NT2/D1 (cell line): Measurements from ENCODE around the gene MOB3B.

Source experiments
- DNase-seq: peaks from one replicate; pipeline ENCODE4 v3.0.0-alpha.2; 2011; ENCODE audit warnings: low read depth, low spot score
- H3K27me3 ChIP-seq: 2 replicates; pipeline ENCODE4 v1.6.0; 2011; ENCODE audit warnings: mild to moderate bottlenecking; ENCODE audit not compliant: insufficient read length, insufficient read depth
- H3K36me3 ChIP-seq: 2 replicates; pipeline ENCODE4 v1.6.1; 2011; ENCODE audit warnings: mild to moderate bottlenecking, low read length, mixed read lengths; ENCODE audit not compliant: insufficient read depth, insufficient read length
- H3K4me1 ChIP-seq: 2 replicates; pipeline ENCODE4 v1.5.1; 2011; ENCODE audit not compliant: insufficient read depth, insufficient read length
- H3K4me3 ChIP-seq: 2 replicates; pipeline ENCODE4 v1.5.1; 2011; ENCODE audit warnings: low read depth; ENCODE audit not compliant: insufficient read length
- H3K9ac ChIP-seq: 2 replicates; pipeline ENCODE4 v1.6.0; 2011; ENCODE audit warnings: low read depth; ENCODE audit not compliant: insufficient read length
- H3K9me3 ChIP-seq: 2 replicates; pipeline ENCODE4 v1.5.1; 2011; ENCODE audit warnings: mild to moderate bottlenecking, low read length; ENCODE audit not compliant: insufficient read depth
- SUZ12 ChIP-seq: IDR thresholded peaks from 2 replicates; pipeline ENCODE4 v1.6.1; 2011; ENCODE audit not compliant: insufficient read length, insufficient read depth; ENCODE audit errors: extremely low read depth
- YY1 ChIP-seq: IDR thresholded peaks from 2 replicates; pipeline ENCODE4 v1.6.1; 2011; ENCODE audit not compliant: insufficient read length, insufficient read depth
- ZNF274 ChIP-seq: IDR thresholded peaks from 2 replicates; pipeline ENCODE4 v1.6.1; 2011; ENCODE audit warnings: mild to moderate bottlenecking, low read depth, low read length

The MOB3B gene

GRCh38 chr9:27347889-27348288 is 181.7 kb downstream of the MOB3B start:
- Histone ChIP-seq H3K9me3 (no peaks in the 10 kb centered on the region), H3K36me3 (no peaks in the 10 kb centered on the region), H3K9ac (no peak overlapping the region), H3K27me3 (no peaks in the 10 kb centered on the region), H3K4me3 (no peak overlapping the region), H3K4me1 (no peaks in the 10 kb centered on the region)
- no peak for DNase-seq
- TF ChIP-seq SUZ12 (no peak), YY1 (no peak), ZNF274 (no peak)

- no peak for DNase-seq
Measured at GRCh38 chr9:27344776-27345175, 184.8 kb downstream of the MOB3B start.

GRCh38 chr9:27341545-27342294 is 187.9 kb downstream of the MOB3B start:
- Histone ChIP-seq H3K36me3 (no peaks in the 10 kb centered on the region), H3K4me1 (no peaks in the 10 kb centered on the region), H3K9ac (no peak overlapping the region), H3K27me3 (no peaks in the 10 kb centered on the region), H3K9me3 (peaks cover 7% of the 10 kb centered on the region; the same call in 1 of the 2 replicates), H3K4me3 (no peak overlapping the region)
- no peak for DNase-seq
- TF ChIP-seq SUZ12 = no peak
- TF ChIP-seq ZNF274 = no peak

More at GRCh38 chr9:27344776-27345175, 184.8 kb downstream of the MOB3B start:
- Histone ChIP-seq H3K4me3 (no peak overlapping the region), H3K4me1 (no peaks in the 10 kb centered on the region), H3K9ac (no peak overlapping the region), H3K9me3 (peaks cover 7% of the 10 kb centered on the region; the same call in 1 of the 2 replicates), H3K36me3 (no peaks in the 10 kb centered on the region), H3K27me3 (no peaks in the 10 kb centered on the region)
- TF ChIP-seq ZNF274 = no peak

- peak; percentile 28 for DNase-seq
- no peak overlapping the region for H3K9ac ChIP-seq
- no peaks in the 10 kb centered on the region for H3K27me3 ChIP-seq
- H3K9me3 ChIP-seq = peaks cover 7% of the 10 kb centered on the region; the same call in 1 of the 2 replicates
- H3K36me3 ChIP-seq = no peaks in the 10 kb centered on the region
- no peaks in the 10 kb centered on the region for H3K4me1 ChIP-seq
- H3K4me3 ChIP-seq = no peak overlapping the region
- TF ChIP-seq SUZ12 (no peak), YY1 (no peak), ZNF274 (no peak)
Measured at GRCh38 chr9:27340961-27341511, 188.6 kb downstream of the MOB3B start.

- H3K9ac ChIP-seq = no peak overlapping the region
- DNase-seq = no peak
- no peak for TF ChIP-seq ZNF274
- no peak for TF ChIP-seq SUZ12
- TF ChIP-seq YY1 = no peak
- no peaks in the 10 kb centered on the region for H3K27me3 ChIP-seq
- no peaks in the 10 kb centered on the region for H3K4me1 ChIP-seq
- no peaks in the 10 kb centered on the region for H3K36me3 ChIP-seq
- peaks cover 7% of the 10 kb centered on the region; the same call in 1 of the 2 replicates for H3K9me3 ChIP-seq
- H3K4me3 ChIP-seq = no peak overlapping the region
Measured at GRCh38 chr9:27340285-27340674, 189.3 kb downstream of the MOB3B start.

GRCh38 chr9:27339661-27340284 is 189.8 kb downstream of the MOB3B start:
- no peak overlapping the region for H3K9ac ChIP-seq
- H3K27me3 ChIP-seq = no peaks in the 10 kb centered on the region
- no peaks in the 10 kb centered on the region for H3K4me1 ChIP-seq
- TF ChIP-seq YY1 (no peak), ZNF274 (no peak), SUZ12 (no peak)
- peaks cover 7% of the 10 kb centered on the region; the same call in 1 of the 2 replicates for H3K9me3 ChIP-seq
- H3K4me3 ChIP-seq = no peak overlapping the region
- no peak for DNase-seq
- H3K36me3 ChIP-seq = no peaks in the 10 kb centered on the region

- Histone ChIP-seq H3K36me3 (no peaks in the 10 kb centered on the region), H3K9ac (no peak overlapping the region)
- TF ChIP-seq SUZ12 = no peak
- TF ChIP-seq YY1 = no peak
Measured at GRCh38 chr9:27338527-27338903, 191.1 kb downstream of the MOB3B start.

More at GRCh38 chr9:27338527-27338903, 191.1 kb downstream of the MOB3B start:
- Histone ChIP-seq H3K9me3 (peaks cover 7% of the 10 kb centered on the region; the same call in 1 of the 2 replicates), H3K4me1 (no peaks in the 10 kb centered on the region), H3K4me3 (no peak overlapping the region), H3K27me3 (no peaks in the 10 kb centered on the region)
- DNase-seq = no peak
